ENCODE data around the gene YWHAH.

Gene YWHAH

GRCh38 chr22:31912407-31912743 is 32.0 kb upstream of the YWHAH start:
- no peak for TF ChIP-seq CTCF (IDR thresholded peaks at IDR 0.05; ENCODE audit: low read depth, low read length)
- no peak overlapping the region for H3K4me3 ChIP-seq (ENCODE audit: low read depth, low read length)

DNA sequence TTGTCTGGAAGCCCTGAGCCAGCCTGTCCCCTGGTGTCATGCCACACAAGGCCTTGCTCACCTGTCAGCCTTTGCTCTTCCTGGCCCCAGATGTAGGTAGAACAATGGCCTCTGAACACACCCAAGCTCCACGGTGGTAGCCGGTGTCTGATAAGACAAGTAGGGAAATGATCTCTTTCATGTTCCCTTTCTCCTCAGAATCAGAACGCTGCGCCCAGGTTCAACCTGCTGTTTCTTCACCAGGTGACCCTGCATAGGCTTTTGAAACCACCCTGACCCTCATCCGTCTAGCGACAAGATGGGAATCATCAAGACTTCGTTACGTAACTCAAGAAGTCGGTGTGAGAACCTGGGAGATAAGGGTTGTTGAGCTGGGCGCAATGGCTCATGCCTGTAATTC is 28.7 kb upstream of the YWHAH start:
- no peak overlapping the region for H3K4me3 ChIP-seq (ENCODE audit: low read depth, low read length)
- no peak for TF ChIP-seq CTCF (IDR thresholded peaks at IDR 0.05; ENCODE audit: low read depth, low read length)

GRCh38 chr22:31917227-31917921 is 27.0 kb upstream of the YWHAH start:
- TF ChIP-seq CTCF (IDR thresholded peaks at IDR 0.05; ENCODE audit: low read depth, low read length), result no peak
- no peak overlapping the region for H3K4me3 ChIP-seq (ENCODE audit: low read depth, low read length)

DNA sequence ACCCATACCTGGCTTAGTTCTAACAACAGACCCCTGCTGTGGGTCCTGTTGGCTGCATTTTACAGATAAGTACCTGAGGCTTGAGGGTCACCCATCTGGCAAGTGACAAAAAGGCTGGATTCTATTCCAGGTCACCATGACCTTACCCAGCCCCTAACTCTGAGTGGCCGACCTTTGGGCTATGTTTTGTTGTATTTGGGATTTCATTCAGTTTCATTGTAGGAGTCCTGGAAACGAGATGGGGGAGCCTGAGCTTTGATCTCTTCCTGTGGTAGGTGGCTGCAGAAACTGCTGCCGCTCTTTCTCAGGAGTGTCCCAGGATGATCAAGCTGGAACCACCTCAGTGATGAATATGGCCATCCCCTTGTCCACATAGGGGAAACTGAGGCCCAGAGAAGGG is 24.6 kb upstream of the YWHAH start:
- H3K4me3 ChIP-seq (ENCODE audit: low read depth, low read length), result no peak overlapping the region
- TF ChIP-seq CTCF (IDR thresholded peaks at IDR 0.05; ENCODE audit: low read depth, low read length), result no peak

GRCh38 chr22:31920306-31920705 is 24.0 kb upstream of the YWHAH start:
- no peak overlapping the region for H3K4me3 ChIP-seq (ENCODE audit: low read depth, low read length)
- no peak for TF ChIP-seq CTCF (IDR thresholded peaks at IDR 0.05; ENCODE audit: low read depth, low read length)

GRCh38 chr22:31921106-31921505 is 23.2 kb upstream of the YWHAH start:
- no peak for TF ChIP-seq CTCF (IDR thresholded peaks at IDR 0.05; ENCODE audit: low read depth, low read length)
- no peak overlapping the region for H3K4me3 ChIP-seq (ENCODE audit: low read depth, low read length)

- TF ChIP-seq CTCF (IDR thresholded peaks at IDR 0.05; ENCODE audit: low read depth, low read length), result no peak
- no peak overlapping the region for H3K4me3 ChIP-seq (ENCODE audit: low read depth, low read length)
These were observed 21.8 kb upstream of the YWHAH start for GRCh38 chr22:31922534-31922933.
